H1 (cell line): Measurements from ENCODE around the gene VSX1. TPM values are rescaled to one million over a fixed set of nuclear protein-coding genes. Genes with fewer than 3 reads are reported as not detected.
A peak's percentile ranks its signal among the peaks of the same experiment; 100 is the strongest.

Experiments used
- CTCF ChIA-PET: fragments of 300-600 bp; sonication (Branson Sonifier 250); formaldehyde crosslinking; loops from one replicate; lab custom pipeline; 2021; ENCODE audit not compliant: partially characterized antibody; lab: Charles Lee
- POLR2A ChIA-PET: fragments of 300-600 bp; sonication (Branson Sonifier 250); formaldehyde crosslinking; loops from one replicate; lab custom pipeline; 2021; ENCODE audit warnings: inconsistent platforms; ENCODE audit not compliant: partially characterized antibody; lab: Charles Lee
- DNase-seq, 2 experiments: peaks; one replicate each; pipeline versions ENCODE4 v3.0.0 to v3.0.0-alpha.2; 2010 to 2022; ENCODE audit warnings: low spot score in 2 of 2, low read depth in 1 of 2, mixed read lengths in 1 of 2
- FAIRE-seq: peaks from 2 replicates; lab custom pipeline; 2011; peaks lifted over from hg19 to GRCh38; lab: Jason Lieb, UNC
- H2AFZ ChIP-seq: 2 replicates; pipeline ENCODE4 v1.8.1; 2012; ENCODE audit warnings: low read length, inconsistent platforms
- H2AK5ac ChIP-seq: 2 replicates; pipeline ENCODE4 v1.6.1; 2013; ENCODE audit warnings: low read depth, low read length
- H2BK120ac ChIP-seq: replicated peaks from 2 replicates; pipeline ENCODE3; 2013; ENCODE audit warnings: low read depth, low read length, inconsistent platforms
- H2BK12ac ChIP-seq: 2 replicates; pipeline ENCODE4 v1.6.1; 2013; ENCODE audit warnings: low read depth, low read length
- H2BK15ac ChIP-seq: 2 replicates; pipeline ENCODE4 v1.6.1; 2013; ENCODE audit warnings: low read length
- H2BK20ac ChIP-seq: 2 replicates; pipeline ENCODE4 v1.6.1; 2013; ENCODE audit warnings: low read length
- H2BK5ac ChIP-seq: 2 replicates; pipeline ENCODE4 v1.6.1; 2013; ENCODE audit warnings: low read depth, low read length
- H3K14ac ChIP-seq: 2 replicates; pipeline ENCODE4 v1.6.1; 2013; ENCODE audit warnings: inconsistent platforms; ENCODE audit not compliant: insufficient read length
- H3K18ac ChIP-seq: 2 replicates; pipeline ENCODE4 v1.6.1; 2013; ENCODE audit warnings: low read length; ENCODE audit errors: extremely low read depth
- H3K23ac ChIP-seq: 2 replicates; pipeline ENCODE4 v1.6.1; 2013; ENCODE audit warnings: inconsistent platforms; ENCODE audit not compliant: insufficient read length
- H3K23me2 ChIP-seq: 2 replicates; pipeline ENCODE4 v1.6.1; 2013; ENCODE audit warnings: low read depth, low read length
- H3K27ac ChIP-seq: 2 replicates; pipeline ENCODE4 v1.6.1; 2011; ENCODE audit warnings: low read depth, low read length, inconsistent platforms
- H3K27me3 ChIP-seq, 4 experiments: replicated peaks in 1 of 4; 1 replicate in 1 of 4; 2 replicates in 3 of 4; pipeline versions ENCODE4 v1.6.1 to v1.8.1; 2011 to 2013; ENCODE audit warnings: low read length in 3 of 4, mild to moderate bottlenecking in 3 of 4, inconsistent platforms in 2 of 4, mixed read lengths in 2 of 4, moderate library complexity in 1 of 4; ENCODE audit not compliant: control insufficient read depth in 3 of 4, insufficient read depth in 3 of 4; ENCODE audit errors: extremely low read depth in 1 of 4
- H3K36me3 ChIP-seq, 4 experiments: 2 replicates each; pipeline versions ENCODE4 v1.6.1 to v1.8.1; 2011 to 2013; ENCODE audit warnings: mild to moderate bottlenecking in 4 of 4, low read length in 3 of 4, moderate library complexity in 2 of 4, control low read depth in 1 of 4, inconsistent platforms in 1 of 4; ENCODE audit not compliant: insufficient read depth in 4 of 4, control insufficient read depth in 2 of 4
- H3K4ac ChIP-seq: replicated peaks from 2 replicates; pipeline ENCODE3; 2013; ENCODE audit warnings: low read length, low read depth, mixed read lengths, inconsistent platforms; ENCODE audit not compliant: insufficient read length
- H3K4me1 ChIP-seq, 4 experiments: replicated peaks in 1 of 4; 1 replicate in 1 of 4; 2 replicates in 3 of 4; pipeline versions ENCODE4 v1.6.1 to v1.8.1; 2011 to 2013; ENCODE audit warnings: low read length in 3 of 4, inconsistent platforms in 2 of 4, mixed read lengths in 1 of 4; ENCODE audit not compliant: insufficient read depth in 4 of 4, control insufficient read depth in 3 of 4
- H3K4me2 ChIP-seq, 2 experiments: 2 replicates each; pipeline versions ENCODE4 v1.6.1 to v1.8.1; 2011 to 2013; ENCODE audit warnings: low read depth in 2 of 2, low read length in 2 of 2, control low read depth in 1 of 2, inconsistent platforms in 1 of 2, mild to moderate bottlenecking in 1 of 2; ENCODE audit not compliant: insufficient read depth in 1 of 2
- H3K4me3 ChIP-seq, 4 experiments: fragments of 200-600, 300-600 bp in 1 of 4; sonication (generic), shearing (Covaris generic), sonication (Bioruptor Twin) in 1 of 4; 2 replicates each; pipeline versions ENCODE4 v1.5.1 to v1.8.1; 2011 to 2016; ENCODE audit warnings: low read length in 4 of 4, low read depth in 3 of 4, control low read depth in 2 of 4, inconsistent platforms in 2 of 4, mild to moderate bottlenecking in 2 of 4, mixed read lengths in 1 of 4, moderate library complexity in 1 of 4; ENCODE audit not compliant: insufficient read depth in 2 of 4; ENCODE audit errors: extremely low read depth in 1 of 4
- H3K56ac ChIP-seq: replicated peaks from 2 replicates; pipeline ENCODE3; 2013; ENCODE audit warnings: low read depth, mild to moderate bottlenecking, mixed read lengths, low read length, inconsistent platforms; ENCODE audit not compliant: insufficient read length
- H3K79me1 ChIP-seq: 2 replicates; pipeline ENCODE4 v1.6.1; 2013; ENCODE audit warnings: low read depth, low read length, control low read depth
- H3K79me2 ChIP-seq, 2 experiments: 2 replicates each; pipeline versions ENCODE4 v1.6.1 to v1.8.1; 2012 to 2013; ENCODE audit warnings: low read length in 2 of 2, mild to moderate bottlenecking in 2 of 2, inconsistent platforms in 1 of 2; ENCODE audit not compliant: insufficient read depth in 2 of 2, control insufficient read depth in 1 of 2
- H3K9ac ChIP-seq, 4 experiments: replicated peaks in 1 of 4; 1 replicate in 1 of 4; 2 replicates in 3 of 4; pipeline versions ENCODE4 v1.6.1 to v1.8.1; 2011 to 2013; ENCODE audit warnings: low read depth in 3 of 4, low read length in 3 of 4, control low read depth in 2 of 4, mild to moderate bottlenecking in 2 of 4, moderate library complexity in 2 of 4, inconsistent platforms in 1 of 4; ENCODE audit errors: extremely low read depth in 1 of 4
- H3K9me3 ChIP-seq, 2 experiments: 2 replicates each; pipeline versions ENCODE4 v1.6.1 to v1.8.1; 2012 to 2013; ENCODE audit warnings: mild to moderate bottlenecking in 2 of 2, moderate library complexity in 2 of 2, control low read depth in 1 of 2, inconsistent platforms in 1 of 2, low read depth in 1 of 2, low read length in 1 of 2, mixed read lengths in 1 of 2; ENCODE audit not compliant: insufficient read depth in 2 of 2
- H4K20me1 ChIP-seq, 2 experiments: replicated peaks in 1 of 2; 2 replicates each; pipeline versions ENCODE3 to v1.8.1; 2011 to 2013; ENCODE audit warnings: inconsistent platforms in 2 of 2, low read length in 2 of 2, mild to moderate bottlenecking in 1 of 2; ENCODE audit not compliant: insufficient read depth in 2 of 2, control insufficient read depth in 1 of 2
- H4K5ac ChIP-seq: 2 replicates; pipeline ENCODE4 v1.6.1; 2013; ENCODE audit warnings: low read length, low read depth, mixed read lengths, inconsistent platforms; ENCODE audit not compliant: insufficient read length
- H4K8ac ChIP-seq: 2 replicates; pipeline ENCODE4 v1.8.0; 2013; ENCODE audit warnings: mild to moderate bottlenecking, moderate library complexity, low read length, inconsistent platforms; ENCODE audit not compliant: insufficient read depth; ENCODE audit errors: extremely low read depth
- H4K91ac ChIP-seq: replicated peaks from 2 replicates; pipeline ENCODE3; 2013; ENCODE audit warnings: low read length, mixed read lengths, inconsistent platforms; ENCODE audit not compliant: insufficient read length
- JUND ChIP-seq: IDR thresholded peaks from 2 replicates; pipeline ENCODE4 v1.6.1; 2011; ENCODE audit warnings: mild to moderate bottlenecking, improper control_type of control experiment, low read length
- RAD21 ChIP-seq, 2 experiments: IDR thresholded peaks in 1 of 2; conservative IDR thresholded peaks in 1 of 2; 2 replicates each; pipeline ENCODE4 v1.6.1; 2011; ENCODE audit warnings: low read depth in 2 of 2, low read length in 2 of 2, improper control_type of control experiment in 1 of 2, inconsistent platforms in 1 of 2, mild to moderate bottlenecking in 1 of 2, moderate library complexity in 1 of 2
- SP4 ChIP-seq: IDR thresholded peaks from 2 replicates; pipeline ENCODE4 v1.6.1; 2012; ENCODE audit warnings: low read length, inconsistent platforms
- SUZ12 ChIP-seq: fragments of 200-600 bp; sonication (generic); IDR thresholded peaks from 2 replicates; pipeline ENCODE4 v1.6.1; 2012; ENCODE audit warnings: mild to moderate bottlenecking, inconsistent platforms, low read length, moderate library complexity, mixed read lengths
- TAF7 ChIP-seq: optimal IDR thresholded peaks from 2 replicates; pipeline ENCODE3; 2011; ENCODE audit warnings: low read depth, mild to moderate bottlenecking, inconsistent platforms, low read length, moderate library complexity, borderline replicate concordance
- WGBS, 2 experiments: shearing (Covaris generic) in 1 of 2; methylation state at CpG; one replicate each; pipeline versions ENCODE4 v1.1.6 to v1.1.7; 2013 to 2015; ENCODE audit warnings: low lambda C conversion rate in 2 of 2, mixed read lengths in 2 of 2, inconsistent platforms in 1 of 2, low coverage in 1 of 2, missing lambda C conversion rate in 1 of 2; ENCODE audit not compliant: insufficient replicate concordance in 2 of 2, insufficient coverage in 1 of 2, insufficient read length in 1 of 2; ENCODE audit errors: extremely low coverage in 1 of 2, missing lambda C conversion rate in 1 of 2; 5-methylcytosine and 5-hydroxymethylcytosine counted together
- polyA plus RNA-seq, 7 experiments: library from polyadenylated mRNA; depleted of rRNA in 3 of 7; stranded (reverse) in 5 of 7; unstranded in 2 of 7; fragments of >200 nt in 5 of 7; fragments of 200-250 nt in 2 of 7; gene quantifications; 1 replicate in 5 of 7; 2 replicates in 1 of 7; 4 replicates in 1 of 7; pipeline versions ENCODE4 v1.2.1 to v1.2.3, GENCODE V29; 2011 to 2013; ENCODE audit warnings: missing spikeins in 2 of 7, mixed read lengths in 2 of 7
- total RNA-seq: library from RNA; stranded (reverse); fragmentation: NEBNext Ultra II Directional; extraction: Animal tissue kit (Norgen Biotek cat#: 25700); gene quantifications from 2 replicates; pipeline ENCODE4 v1.2.1, GENCODE V29; 2021

Gene VSX1
- total and polyA plus RNA-seq, 2 of the 8 experiments (the other 6 are each of a cell fraction or from before 2014, with no cell fraction given): 0.14 TPM; not detected in 1

GRCh38 chr20:25033265-25033923 is 48.5 kb downstream of the VSX1 start:
- Histone ChIP-seq H2AK5ac (no peak overlapping the region), H3K4me3 (no peak overlapping the region), H3K36me3 (no peaks in the 10 kb centered on the region), H3K4me2 (no peak overlapping the region), H2BK20ac (no peak overlapping the region), H4K91ac (no peak overlapping the region), H2BK120ac (no peak overlapping the region), H3K14ac (no peak overlapping the region), H4K8ac (no peak overlapping the region), H3K79me1 (no peaks in the 10 kb centered on the region), H2BK12ac (no peak overlapping the region), H4K20me1 (no peaks in the 10 kb centered on the region), H2AFZ (no peak overlapping the region), H3K23ac (no peak overlapping the region), H3K4ac (no peak overlapping the region), H3K23me2 (no peaks in the 10 kb centered on the region), H2BK5ac (no peak overlapping the region), H2BK15ac (no peak overlapping the region), H3K9me3 (peaks cover 0 to 5% of the 10 kb centered on the region in 2 experiments; a peak in 1 of 4 replicates), H3K9ac (no peak overlapping the region), H3K79me2 (no peaks in the 10 kb centered on the region), H3K56ac (no peak overlapping the region), H3K27me3 (no peaks in the 10 kb centered on the region; a peak in 1 of 7 replicates), H3K27ac (no peak overlapping the region), H4K5ac (no peak overlapping the region), H3K18ac (peak overlapping the region; percentile 4; the same call in 1 of the 2 replicates), H3K4me1 (peaks cover 0 to 5% (median 1%) of the 10 kb centered on the region in 4 experiments; a peak in 3 of 7 replicates)
- DNase-seq (no peak), FAIRE-seq (no peak)
- POLR2A ChIA-PET: interaction anchor here (0.6 to 0.7 kb wide), 2 partner anchors 13 to 599 kb away, joined by 4 read pairs; no protein-coding TSS in a partner anchor
- 89% methylated on average over 6 of the region's 6 CpGs; no CpG with 5 or more reads in 1 of the 2 experiments for WGBS, 2 experiments
- CTCF ChIA-PET: interaction anchor here (0.9 to 3.1 kb wide), 7 partner anchors 10 to 38 kb away, joined by 3 to 13 read pairs (median 6); no protein-coding TSS in a partner anchor
- TF ChIP-seq SUZ12 (no peak), JUND (no peak), RAD21 (IDR thresholded peaks at IDR 0.05 in 1 of 2, conservative IDR thresholded peaks at IDR 0.05 in 1 of 2; ENCODE audit: low read depth in 2 of 2, low read length in 2 of 2) (no peak), TAF7 (no peak), SP4 (no peak)
